GM11168 (cell line): ENCODE results near the gene TIGD6.

Source experiments
- in situ Hi-C: fragments of 300-500 bp; cut with MboI; formaldehyde crosslinking; loops from one replicate; pipeline ENCODE4 v1.12.0; 2022; ENCODE audit warnings: low sequenced_read_pairs; ENCODE audit not compliant: unreplicated experiment

TIGD6 gene

DNA sequence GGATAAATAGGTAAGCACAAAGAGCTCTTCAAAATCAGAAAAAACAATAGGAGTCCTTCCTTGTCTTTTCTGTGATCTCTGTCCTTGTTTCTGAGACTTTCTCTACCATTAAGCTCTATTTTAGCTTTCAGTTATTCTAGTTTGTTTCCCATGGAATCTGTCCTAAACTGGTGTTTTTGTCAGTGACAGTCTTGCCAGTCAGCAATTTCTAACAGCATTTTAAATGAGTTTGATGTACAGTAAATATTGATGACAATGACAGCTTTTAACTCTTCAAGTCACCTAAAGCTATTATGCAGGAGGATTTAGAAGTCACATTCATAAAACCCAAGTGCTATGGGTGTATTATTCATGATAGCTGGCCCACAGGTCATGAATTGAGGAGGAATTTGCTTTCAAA lies 17.9 kb downstream of the TIGD6 start:
- in situ Hi-C loops: loop anchor here (10.0 kb wide), 1 partner anchor 348 kb away; no protein-coding TSS in a partner anchor

GRCh38 chr5:149981206-149981605 lies 19.2 kb downstream of the TIGD6 start:
- in situ Hi-C loops: loop anchor here (10.0 kb wide), 1 partner anchor 346 kb away; no protein-coding TSS in a partner anchor

DNA sequence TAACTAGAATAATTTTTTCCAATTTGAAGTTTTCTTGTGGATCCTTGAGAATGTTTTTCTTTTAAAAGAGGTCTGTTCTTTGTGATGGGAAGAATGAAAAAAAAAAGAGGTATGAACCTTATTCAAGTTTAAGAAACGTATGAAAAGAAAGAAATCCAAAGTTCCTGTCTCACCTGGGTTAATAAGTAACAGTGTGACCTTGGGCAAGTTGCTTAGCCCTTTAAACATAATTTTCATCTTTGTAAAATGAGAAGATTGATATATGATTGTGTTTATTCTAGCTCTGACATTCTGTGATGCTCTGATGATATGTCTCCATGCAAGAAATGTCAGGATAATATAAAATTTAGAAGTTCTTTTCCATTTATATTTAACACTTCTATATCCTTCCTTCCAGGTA lies 20.6 kb downstream of the TIGD6 start:
- in situ Hi-C loops: loop anchor here (10.0 kb wide), 1 partner anchor 345 kb away; no protein-coding TSS in a partner anchor

DNA sequence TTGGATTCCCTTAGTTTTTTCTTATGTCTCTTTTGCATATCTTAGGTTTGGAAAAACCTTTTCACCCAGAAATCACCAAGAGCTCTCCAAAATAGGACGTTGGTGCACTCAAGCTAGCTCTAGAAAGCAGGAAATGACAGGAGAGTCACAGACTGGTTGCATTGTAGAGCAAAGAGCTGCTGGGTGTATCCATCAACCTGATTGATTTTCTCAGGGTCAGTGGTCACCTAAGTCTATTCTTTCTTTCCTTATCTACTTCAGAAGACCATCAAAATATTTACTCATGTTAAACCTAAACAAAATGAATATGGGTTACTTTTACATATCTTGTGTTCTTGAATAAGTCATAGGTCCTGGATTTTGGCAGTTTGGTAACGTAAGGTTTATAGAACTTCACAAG lies 25.0 kb downstream of the TIGD6 start:
- in situ Hi-C loops: no loop called here

- in situ Hi-C loops: loop anchor here (10.0 kb wide), 1 partner anchor 115 kb away; no protein-coding TSS in a partner anchor
Observed at GRCh38 chr5:149969181-149969930, 31.1 kb downstream of the TIGD6 start.

DNA sequence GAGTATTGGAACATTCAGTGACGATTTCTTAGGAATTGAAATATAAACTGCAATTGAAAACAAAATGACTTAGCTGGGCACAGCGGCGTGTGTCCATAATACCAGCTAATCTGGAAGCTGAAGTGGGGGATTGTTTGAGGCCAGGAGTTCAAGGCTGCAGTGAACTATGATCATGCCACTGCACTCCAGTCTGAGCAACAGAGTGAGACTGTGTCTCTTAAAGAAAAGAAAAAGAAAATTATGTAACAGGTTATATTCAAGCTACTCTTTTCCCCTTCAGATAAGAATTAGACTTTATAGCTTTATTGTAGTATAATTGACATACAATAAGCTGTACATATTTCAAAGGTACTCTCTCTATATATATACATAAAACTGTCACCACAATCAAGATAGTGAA lies 33.5 kb downstream of the TIGD6 start:
- in situ Hi-C loops: loop anchor here (10.0 kb wide), 1 partner anchor 112 kb away; no protein-coding TSS in a partner anchor

DNA sequence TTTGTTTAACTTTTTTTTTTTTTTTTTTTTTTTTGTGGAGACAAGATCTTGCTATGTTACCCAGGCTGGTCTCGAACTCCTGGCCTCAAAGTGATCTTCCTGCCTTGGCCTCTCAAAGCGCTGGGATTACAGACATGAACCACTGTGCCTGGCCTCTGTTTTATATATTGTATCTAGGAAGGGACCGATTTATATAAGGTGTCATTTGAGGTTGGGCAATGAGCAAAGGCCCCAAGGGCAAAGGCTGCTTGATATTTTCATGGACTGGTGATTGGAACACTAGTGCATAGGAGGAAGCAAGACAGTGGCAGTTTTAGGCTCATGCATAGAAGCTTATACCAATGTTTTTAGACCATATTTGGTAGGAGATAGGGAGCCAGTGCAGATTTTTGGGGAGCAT lies 36.7 kb downstream of the TIGD6 start:
- in situ Hi-C loops: loop anchor here (10.0 kb wide), 1 partner anchor 109 kb away; no protein-coding TSS in a partner anchor

DNA sequence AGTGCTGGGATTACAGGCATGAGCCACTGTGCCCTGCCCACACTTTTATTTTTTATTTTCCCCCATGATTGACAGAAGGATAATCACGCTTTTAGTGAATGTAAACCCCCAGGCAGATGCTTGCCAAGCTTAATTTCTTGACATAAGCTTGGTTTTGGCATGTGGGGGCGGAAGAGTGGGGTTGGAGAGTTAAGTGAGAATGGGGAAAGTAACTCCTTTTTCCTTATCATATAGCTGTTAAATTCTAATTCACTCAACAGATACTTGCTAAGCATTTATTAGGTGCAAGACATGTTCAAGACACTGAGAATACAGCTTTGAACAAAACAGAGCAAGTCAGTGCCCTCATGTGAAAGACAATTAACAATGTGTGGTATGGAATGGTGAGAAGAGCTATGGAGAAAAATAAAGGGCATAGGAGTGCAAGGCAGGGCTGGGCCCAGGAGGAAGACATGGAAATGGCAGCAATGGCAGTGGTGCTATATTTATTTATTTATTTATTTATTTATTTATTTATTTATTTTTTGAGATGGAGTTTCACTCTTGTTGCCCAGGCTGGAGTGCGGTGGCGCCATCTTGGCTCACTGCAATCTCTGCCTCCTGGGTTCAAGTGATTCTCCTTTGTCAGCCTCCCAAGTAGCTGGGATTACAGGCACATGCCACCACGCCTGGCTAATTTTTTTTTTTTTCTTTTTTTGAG lies 37.7 kb downstream of the TIGD6 start:
- in situ Hi-C loops: loop anchor here (10.0 kb wide), 1 partner anchor 108 kb away; no protein-coding TSS in a partner anchor

- in situ Hi-C loops: loop anchor here (10.0 kb wide), 1 partner anchor 107 kb away; no protein-coding TSS in a partner anchor
Observed at GRCh38 chr5:149961957-149962409, 38.5 kb downstream of the TIGD6 start.

DNA sequence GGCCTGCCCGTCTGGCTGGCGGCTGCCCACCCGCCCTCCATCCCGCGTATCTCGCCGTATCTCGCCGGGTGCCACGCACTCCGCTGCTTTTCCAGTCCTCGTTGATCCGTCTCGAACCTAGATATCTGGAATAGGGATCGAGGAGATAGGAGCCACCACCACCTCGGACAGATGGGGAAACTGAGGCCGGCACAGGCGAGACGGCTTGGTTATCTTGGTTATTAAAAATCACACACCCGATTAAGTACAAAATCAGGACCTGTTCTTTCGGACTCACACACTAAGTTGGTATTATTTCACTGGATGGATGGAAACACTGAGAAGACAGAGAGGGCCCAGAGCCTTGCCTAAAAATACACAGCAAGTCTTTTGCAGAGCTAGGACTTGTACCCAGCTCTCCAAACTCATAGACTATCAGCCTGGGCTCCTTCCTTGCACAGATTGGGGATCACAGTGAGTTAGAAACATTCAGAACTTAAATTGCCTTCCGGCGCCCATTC lies 39.2 kb downstream of the TIGD6 start:
- in situ Hi-C loops: loop anchor here (10.0 kb wide), 1 partner anchor 106 kb away; no protein-coding TSS in a partner anchor

DNA sequence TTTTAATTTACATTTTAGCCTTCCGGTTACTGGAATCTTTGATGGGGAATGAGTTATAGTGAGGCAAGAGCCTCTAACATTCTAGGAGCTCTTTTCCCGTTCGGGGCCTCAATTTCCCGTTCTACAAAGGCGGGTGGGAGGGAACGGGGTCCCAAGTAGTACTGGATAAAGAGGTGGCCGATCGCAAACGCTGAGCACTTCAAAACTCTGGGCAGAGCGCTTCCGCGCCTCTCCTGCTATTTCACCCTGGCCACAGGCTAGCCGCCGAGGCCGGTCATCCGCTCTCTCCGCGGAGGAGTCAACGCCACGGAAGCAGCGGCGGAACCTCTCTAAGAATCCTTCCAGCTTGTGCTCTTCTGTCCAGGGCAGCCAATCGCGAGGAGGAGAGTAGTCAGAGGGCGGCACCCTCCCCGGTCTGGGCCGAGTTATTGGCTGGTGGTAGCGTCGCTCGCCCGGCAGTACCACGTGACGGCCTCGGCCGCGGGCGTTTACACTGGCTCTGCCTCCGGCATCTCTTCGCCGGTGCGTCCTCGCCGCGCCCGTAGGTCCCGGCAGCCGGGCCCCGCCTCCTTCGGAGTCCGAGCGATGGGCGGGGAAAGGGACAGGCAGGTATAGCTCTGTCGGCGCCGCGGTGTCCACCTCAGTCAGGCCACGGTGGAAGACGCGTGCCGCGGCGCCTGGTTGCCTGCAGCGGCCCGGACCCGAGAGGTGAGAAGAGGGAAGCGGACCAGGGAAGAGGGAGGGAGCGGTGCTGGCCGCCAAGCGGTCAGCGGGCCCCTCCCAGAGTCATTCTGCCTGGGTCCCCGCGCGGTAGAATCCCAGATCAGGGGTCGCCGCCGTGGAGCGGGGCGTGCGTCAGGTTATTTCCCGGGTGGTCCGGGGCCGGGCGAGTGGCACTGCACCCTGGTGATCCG lies 39.9 kb downstream of the TIGD6 start, which contains the start of gene SLC26A2:
SLC26A2 (plus strand) TSS at position 487 of the 914 bp plus-strand sequence. CDS start 16,895 bp downstream, outside the sequence.
- in situ Hi-C loops: loop anchor here (10.0 kb wide), 1 partner anchor 106 kb away; no protein-coding TSS in a partner anchor

- in situ Hi-C loops: loop anchor here (10.0 kb wide), 1 partner anchor 105 kb away; no protein-coding TSS in a partner anchor
Observed at GRCh38 chr5:149959406-149960236, 40.8 kb downstream of the TIGD6 start.

- in situ Hi-C loops: no loop called here
Observed at GRCh38 chr5:149957855-149958254, 42.6 kb downstream of the TIGD6 start.

GRCh38 chr5:149956685-149957084 lies 43.8 kb downstream of the TIGD6 start:
- in situ Hi-C loops: no loop called here

DNA sequence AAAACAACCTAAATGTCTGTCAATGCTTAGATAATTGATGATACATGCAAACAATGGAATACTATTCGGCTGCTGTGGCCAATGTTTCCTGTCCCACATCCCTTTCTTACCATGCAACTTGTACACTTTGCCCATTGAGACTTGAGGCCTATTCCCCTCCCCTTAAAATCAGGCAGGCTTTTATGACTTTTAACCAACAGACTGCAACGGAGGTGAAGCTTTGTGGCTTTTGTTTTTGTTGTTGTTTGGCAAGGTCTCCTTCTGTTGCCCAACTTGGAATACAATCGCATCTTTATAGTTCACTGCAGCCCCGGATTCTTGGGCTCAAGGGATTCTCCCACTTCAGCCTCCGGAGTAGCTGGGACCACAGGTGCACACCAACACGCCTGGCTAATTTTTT lies 45.7 kb downstream of the TIGD6 start:
- in situ Hi-C loops: no loop called here

GRCh38 chr5:149953436-149954121 lies 46.9 kb downstream of the TIGD6 start:
- in situ Hi-C loops: no loop called here

DNA sequence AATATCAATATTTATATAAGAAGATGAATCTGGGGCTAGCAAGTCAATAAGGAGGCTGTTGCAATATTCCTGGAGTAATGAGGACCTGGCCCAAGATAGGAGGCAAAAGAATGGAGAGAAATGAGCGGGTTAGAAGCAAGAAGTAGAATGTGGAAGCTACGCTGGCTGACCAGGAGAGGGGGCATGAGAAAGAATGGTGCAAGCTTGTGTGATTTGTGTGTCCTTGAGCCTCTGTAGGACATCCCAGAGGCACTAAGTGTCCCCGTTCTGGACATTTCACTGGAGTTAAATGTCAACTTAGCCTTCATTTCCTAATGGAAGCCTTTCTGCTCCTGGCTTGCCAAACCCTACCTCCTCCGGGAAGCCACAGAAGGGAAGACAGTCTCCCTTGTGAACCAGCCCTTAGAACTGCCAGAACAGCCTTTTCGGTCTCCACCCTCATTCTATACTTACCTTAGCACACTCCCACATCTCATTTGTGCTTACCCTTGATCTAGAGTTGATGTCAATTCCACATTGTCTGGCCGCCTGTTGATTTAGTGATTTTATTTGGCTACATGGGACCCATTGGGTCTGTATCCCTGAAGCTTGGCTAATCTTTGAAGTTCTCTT lies 49.2 kb downstream of the TIGD6 start:
- in situ Hi-C loops: no loop called here

- in situ Hi-C loops: no loop called here
Observed at GRCh38 chr5:149948993-149949392, 51.5 kb downstream of the TIGD6 start.
